OCI-LY1 (cell line): ENCODE data around the gene PTPA.

Experiments used
- H2AFZ ChIP-seq: fragments of 200-600 bp; sonication (generic), shearing (Covaris generic); 2 replicates; pipeline ENCODE4 v1.6.0; 2014; ENCODE audit warnings: antibody characterized with exemption, mild to moderate bottlenecking, low read length
- H3F3A ChIP-seq: fragments of 200-600 bp; sonication (generic), shearing (Covaris generic); 2 replicates; pipeline ENCODE4 v1.6.0; 2014; ENCODE audit warnings: mild to moderate bottlenecking, antibody characterized with exemption, low read length, moderate library complexity; ENCODE audit not compliant: insufficient read depth
- H3K27ac ChIP-seq: fragments of 200-600 bp; sonication (generic); 2 replicates; pipeline ENCODE4 v1.5.1; 2014; ENCODE audit warnings: low read length, mixed run types, mild to moderate bottlenecking, low read depth; ENCODE audit not compliant: poor library complexity, severe bottlenecking
- H3K27me3 ChIP-seq: fragments of 200-600 bp; sonication (generic); 2 replicates; pipeline ENCODE4 v1.6.0; 2014; ENCODE audit warnings: antibody characterized with exemption, mild to moderate bottlenecking, low read length, moderate library complexity; ENCODE audit not compliant: insufficient read depth
- H3K36me3 ChIP-seq: fragments of 200-600 bp; sonication (generic); 2 replicates; pipeline ENCODE4 v1.6.1; 2014; ENCODE audit warnings: mild to moderate bottlenecking, antibody characterized with exemption, low read length, moderate library complexity, mixed read lengths; ENCODE audit not compliant: insufficient read depth
- H3K4me1 ChIP-seq: fragments of 200-600 bp; sonication (generic); 2 replicates; pipeline ENCODE4 v1.5.1; 2014; ENCODE audit warnings: mild to moderate bottlenecking, low read length, moderate library complexity; ENCODE audit not compliant: insufficient read depth, severe bottlenecking
- H3K4me2 ChIP-seq: fragments of 200-600 bp; sonication (generic), shearing (Covaris generic); 2 replicates; pipeline ENCODE4 v1.6.1; 2014; ENCODE audit warnings: low read length
- H3K4me3 ChIP-seq: fragments of 200-600 bp; sonication (generic); 2 replicates; pipeline ENCODE4 v1.5.1; 2014; ENCODE audit warnings: low read length, low read depth, mild to moderate bottlenecking, mixed read lengths; ENCODE audit not compliant: poor library complexity, severe bottlenecking
- H3K79me2 ChIP-seq: fragments of 200-600 bp; shearing (Covaris generic); 2 replicates; pipeline ENCODE4 v1.6.1; 2016; ENCODE audit warnings: mixed run types, low read length, mixed read lengths; ENCODE audit not compliant: insufficient read depth
- H3K9ac ChIP-seq: fragments of 200-600 bp; sonication (generic), shearing (Covaris generic); 2 replicates; pipeline ENCODE4 v1.6.1; 2014; ENCODE audit warnings: mild to moderate bottlenecking, low read length, mixed read lengths
- H3K9me2 ChIP-seq: fragments of 200-600 bp; sonication (generic), shearing (Covaris generic); 2 replicates; pipeline ENCODE4 v1.6.1; 2014; ENCODE audit warnings: low read depth, mild to moderate bottlenecking, low read length, mixed read lengths
- H3K9me3 ChIP-seq: fragments of 200-600 bp; shearing (Covaris generic); 2 replicates; pipeline ENCODE4 v1.6.1; 2014; ENCODE audit warnings: low read length, mixed read lengths
- H4K20me1 ChIP-seq: fragments of 200-600 bp; sonication (generic), shearing (Covaris generic); 2 replicates; pipeline ENCODE4 v1.6.0; 2016; ENCODE audit warnings: mild to moderate bottlenecking, low read length; ENCODE audit not compliant: insufficient read depth
- CTCF ChIP-seq: fragments of 200-600 bp; sonication (generic), shearing (Covaris generic); IDR thresholded peaks from 2 replicates; pipeline ENCODE4 v1.5.1; 2017; ENCODE audit warnings: mild to moderate bottlenecking, antibody characterized with exemption, low read length, moderate library complexity, mixed read lengths
- EZH2 ChIP-seq: fragments of 200-600 bp; sonication (generic), shearing (Covaris generic); IDR thresholded peaks from 2 replicates; pipeline ENCODE4 v1.8.0; 2017; ENCODE audit warnings: borderline replicate concordance, mixed run types, mild to moderate bottlenecking, antibody characterized with exemption, low read length, moderate library complexity, mixed read lengths

PTPA gene

DNA sequence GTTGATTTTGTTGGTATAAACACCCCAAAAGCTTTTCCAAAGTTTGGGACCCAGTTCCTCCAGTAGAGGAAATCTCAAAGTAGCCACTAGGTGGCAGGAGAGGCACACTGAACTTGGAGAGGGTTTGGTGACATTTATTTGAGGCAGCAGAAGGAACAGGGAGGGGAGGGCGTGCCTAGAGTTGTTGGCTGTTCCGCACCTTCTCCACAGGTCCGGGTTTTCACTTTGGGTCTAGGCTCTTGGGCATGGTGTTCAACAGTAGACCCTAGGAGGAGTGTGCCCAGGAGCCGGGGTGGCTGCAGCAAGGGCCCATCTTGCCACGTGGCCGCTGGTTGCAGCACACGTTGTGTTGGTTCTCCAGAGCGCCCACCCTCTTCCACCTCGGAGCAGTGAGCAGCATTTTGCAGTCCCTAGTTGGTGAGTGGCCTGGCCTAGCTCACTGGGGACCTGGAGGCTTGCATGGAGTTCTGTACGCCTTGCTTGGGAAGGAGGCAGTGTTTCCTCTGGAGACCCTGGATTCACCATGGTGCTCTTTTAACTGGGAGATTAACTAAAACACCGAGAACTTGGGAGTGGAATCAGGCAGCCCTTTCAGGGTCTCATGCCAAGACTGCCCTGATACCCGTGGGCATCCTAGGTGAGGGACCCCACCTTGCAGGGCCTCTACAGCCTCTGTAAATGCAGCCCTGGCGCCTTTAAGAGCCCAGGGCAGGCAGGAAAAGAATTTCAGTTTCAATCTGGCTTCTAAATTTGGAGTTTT, 28.2 kb downstream of the PTPA start:
- Histone ChIP-seq H3K27me3 (no peaks in the 10 kb centered on the region), H3K4me2 (peak overlapping the region; percentile 76), H3K9ac (peak overlapping the region; percentile 84), H2AFZ (no peak overlapping the region), H3K36me3 (peaks cover 46% of the 10 kb centered on the region), H3K79me2 (no peaks in the 10 kb centered on the region), H3K9me3 (no peaks in the 10 kb centered on the region), H3K27ac (peak overlapping the region; percentile 97), H3F3A (peaks cover 5% of the 10 kb centered on the region; the same call in 1 of the 2 replicates), H3K4me3 (peak overlapping the region; percentile 49), H4K20me1 (no peaks in the 10 kb centered on the region), H3K9me2 (no peaks in the 10 kb centered on the region), H3K4me1 (peaks cover 44% of the 10 kb centered on the region)
- TF ChIP-seq CTCF (peak; percentile 96), EZH2 (no peak)

GRCh38 chr9:129139993-129140396, 28.8 kb downstream of the PTPA start:
- Histone ChIP-seq H3F3A (peaks cover 5% of the 10 kb centered on the region; the same call in 1 of the 2 replicates), H3K27ac (peak overlapping the region; percentile 97), H3K4me2 (peak overlapping the region; percentile 76), H3K9me3 (no peaks in the 10 kb centered on the region), H3K79me2 (no peaks in the 10 kb centered on the region), H3K36me3 (peaks cover 41% of the 10 kb centered on the region), H3K9ac (peak overlapping the region; percentile 84), H3K9me2 (no peaks in the 10 kb centered on the region), H3K27me3 (no peaks in the 10 kb centered on the region), H2AFZ (no peak overlapping the region), H3K4me3 (peak overlapping the region; percentile 49), H3K4me1 (peaks cover 44% of the 10 kb centered on the region), H4K20me1 (no peaks in the 10 kb centered on the region)
- TF ChIP-seq CTCF: no peak
- TF ChIP-seq EZH2: no peak

DNA sequence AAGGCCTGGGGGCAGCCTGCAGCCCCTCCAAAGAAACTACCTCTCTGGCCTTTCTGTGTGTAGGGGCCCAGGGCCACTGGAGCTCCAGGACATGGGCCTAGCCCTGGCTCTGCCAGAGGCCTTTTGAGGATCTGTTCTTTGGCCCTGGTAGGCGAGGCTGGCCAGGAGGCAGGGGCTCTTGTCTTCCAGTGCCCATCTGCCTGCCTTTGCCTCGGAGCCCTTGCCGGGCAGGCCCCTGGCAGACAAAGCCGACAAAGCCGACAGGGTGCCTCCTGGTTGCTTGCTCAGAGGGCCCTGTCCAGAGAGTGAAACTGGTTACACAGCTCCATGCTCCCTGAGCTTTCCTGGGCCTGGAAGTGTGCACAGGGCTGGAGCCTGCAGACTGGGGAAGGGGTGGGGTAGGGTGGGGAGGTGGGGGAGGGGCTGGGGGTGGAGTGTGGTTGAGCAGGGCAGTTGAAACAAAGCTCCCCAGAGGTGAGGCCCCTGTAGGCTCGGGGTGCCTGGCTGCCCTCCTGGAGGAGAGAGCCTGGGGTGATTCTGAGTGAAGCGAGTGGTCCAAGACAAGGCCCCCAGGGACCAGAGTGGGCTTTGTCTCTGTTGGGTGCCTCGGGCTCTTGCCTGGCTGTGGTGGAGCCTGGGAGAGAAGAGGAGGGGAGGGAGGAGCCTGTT, 29.3 kb downstream of the PTPA start:
- Histone ChIP-seq H3F3A (peaks cover 5% of the 10 kb centered on the region; the same call in 1 of the 2 replicates), H3K36me3 (peaks cover 38% of the 10 kb centered on the region), H4K20me1 (no peaks in the 10 kb centered on the region), H3K79me2 (no peaks in the 10 kb centered on the region), H3K9me3 (no peaks in the 10 kb centered on the region), H3K9me2 (no peaks in the 10 kb centered on the region), H3K4me2 (peak overlapping the region; percentile 76), H3K27me3 (no peaks in the 10 kb centered on the region), H3K9ac (peak overlapping the region; percentile 84), H3K27ac (peak overlapping the region; percentile 97), H3K4me3 (peak overlapping the region; percentile 49), H2AFZ (no peak overlapping the region), H3K4me1 (peaks cover 44% of the 10 kb centered on the region)
- TF ChIP-seq CTCF (no peak), EZH2 (no peak)
